Neural cell (in vitro differentiated cells): ENCODE results near the gene MAP3K13.

Source experiments
- EP300 ChIP-seq: fragments of 450-650 bp; conservative IDR thresholded peaks from 2 replicates; pipeline ENCODE4 v1.6.1; 2014; ENCODE audit warnings: antibody characterized with exemption, mild to moderate bottlenecking, moderate library complexity; ENCODE audit not compliant: poor library complexity, severe bottlenecking
- EZH2 ChIP-seq: fragments of 200-600, 300-800 bp; shearing (Covaris generic), sonication (generic); IDR thresholded peaks from 2 replicates; pipeline ENCODE4 v1.6.1; 2014; ENCODE audit warnings: antibody characterized with exemption, low read length, borderline replicate concordance, mild to moderate bottlenecking; ENCODE audit not compliant: insufficient read depth, poor library complexity, severe bottlenecking
- MXI1 ChIP-seq: fragments of 450-650 bp; conservative IDR thresholded peaks from 2 replicates; pipeline ENCODE4 v1.6.1; 2014; ENCODE audit warnings: antibody characterized with exemption, mild to moderate bottlenecking; ENCODE audit not compliant: poor library complexity, severe bottlenecking
- POLR2AphosphoS5 ChIP-seq: IDR thresholded peaks from 2 replicates; pipeline ENCODE4 v1.6.1; 2012
- REST ChIP-seq: IDR thresholded peaks from 2 replicates; pipeline ENCODE4 v1.6.1; 2012; ENCODE audit warnings: borderline replicate concordance
- SMC3 ChIP-seq: fragments of 450-650 bp; conservative IDR thresholded peaks from 2 replicates; pipeline ENCODE4 v1.6.1; 2014; ENCODE audit warnings: antibody characterized with exemption, mild to moderate bottlenecking, moderate library complexity; ENCODE audit not compliant: poor library complexity
- TAF1 ChIP-seq: IDR thresholded peaks from 2 replicates; pipeline ENCODE4 v1.6.1; 2012; ENCODE audit warnings: low read depth
- TF ChIP-seq, protein P1 (sequence below): fragments of 450-650 bp; IDR thresholded peaks from 2 replicates; pipeline ENCODE4 v1.5.1; 2014; ENCODE audit warnings: antibody characterized with exemption, mild to moderate bottlenecking, moderate library complexity; ENCODE audit not compliant: poor library complexity, severe bottlenecking

GRCh38 chr3:185328324-185329004, 34.5 kb upstream of the MAP3K13 start:
- TF ChIP-seq, protein P1, sequence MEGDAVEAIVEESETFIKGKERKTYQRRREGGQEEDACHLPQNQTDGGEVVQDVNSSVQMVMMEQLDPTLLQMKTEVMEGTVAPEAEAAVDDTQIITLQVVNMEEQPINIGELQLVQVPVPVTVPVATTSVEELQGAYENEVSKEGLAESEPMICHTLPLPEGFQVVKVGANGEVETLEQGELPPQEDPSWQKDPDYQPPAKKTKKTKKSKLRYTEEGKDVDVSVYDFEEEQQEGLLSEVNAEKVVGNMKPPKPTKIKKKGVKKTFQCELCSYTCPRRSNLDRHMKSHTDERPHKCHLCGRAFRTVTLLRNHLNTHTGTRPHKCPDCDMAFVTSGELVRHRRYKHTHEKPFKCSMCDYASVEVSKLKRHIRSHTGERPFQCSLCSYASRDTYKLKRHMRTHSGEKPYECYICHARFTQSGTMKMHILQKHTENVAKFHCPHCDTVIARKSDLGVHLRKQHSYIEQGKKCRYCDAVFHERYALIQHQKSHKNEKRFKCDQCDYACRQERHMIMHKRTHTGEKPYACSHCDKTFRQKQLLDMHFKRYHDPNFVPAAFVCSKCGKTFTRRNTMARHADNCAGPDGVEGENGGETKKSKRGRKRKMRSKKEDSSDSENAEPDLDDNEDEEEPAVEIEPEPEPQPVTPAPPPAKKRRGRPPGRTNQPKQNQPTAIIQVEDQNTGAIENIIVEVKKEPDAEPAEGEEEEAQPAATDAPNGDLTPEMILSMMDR: no peak
- TF ChIP-seq MXI1 (no peak), EZH2 (no peak), POLR2AphosphoS5 (no peak), EP300 (no peak), TAF1 (no peak), REST (no peak), SMC3 (no peak)
